ENCODE results near the gene PHF8. TPM values are rescaled to one million over a fixed set of nuclear protein-coding genes. Genes with fewer than 3 reads are reported as not detected.

Gene PHF8
- total RNA-seq (2022; extraction: Qiagen RNA extraction; ENCODE audit: low read depth): 12.2 to 14.7 TPM (median 13.5 TPM) in 5 replicates

GRCh38 chrX:54044126-54044876, at the start of gene PHF8:
PHF8 (minus strand) TSS chrX:54044473; CDS start chrX:54042728, 1,745 bp downstream.

Other genes starting within 250 kb of the PHF8 start
- gene FAM120C, start 138.8 kb upstream of the PHF8 start, total RNA-seq (2022; extraction: Qiagen RNA extraction; ENCODE audit: low read depth): 4.7 to 6.6 TPM (median 5.2 TPM) in 5 replicates